A673 (cell line): ENCODE data around the gene ANAPC1.
"Not testable (repeated sequence)": the region's sequence is repeated elsewhere in the genome, so short reads cannot be mapped to it uniquely, and the experiment has no call there.

Experiments used
- CTCF ChIP-seq: fragments of 300-800, 200-600 bp; sonication (generic); conservative IDR thresholded peaks from 2 replicates; pipeline ENCODE4 v1.5.1; 2017; ENCODE audit warnings: low read depth, mild to moderate bottlenecking, antibody characterized with exemption, low read length, moderate library complexity, mixed read lengths
- EZH2 ChIP-seq: fragments of 200-600 bp; sonication (generic); IDR thresholded peaks from 2 replicates; pipeline ENCODE4 v1.6.1; 2017; ENCODE audit warnings: borderline replicate concordance, low read depth, mild to moderate bottlenecking, mixed read lengths, antibody characterized with exemption, low read length; ENCODE audit not compliant: poor library complexity, severe bottlenecking

GRCh38 chr2:111729812-111730458, 154.1 kb downstream of the ANAPC1 start:
- TF ChIP-seq CTCF, EZH2: not testable (repeated sequence)
